Renal cortical epithelial cell (primary cell): ENCODE results near the gene PRAC1. TPM values are rescaled to one million over a fixed set of nuclear protein-coding genes. Genes with fewer than 3 reads are reported as not detected.
"Not testable (repeated sequence)": the region's sequence is repeated elsewhere in the genome, so short reads cannot be mapped to it uniquely, and the experiment has no call there.

Experiments used
- DNase-seq: peaks from one replicate; pipeline ENCODE4 v3.0.0-alpha.2; 2011; ENCODE audit warnings: low read depth
- total RNA-seq: library from RNA; depleted of rRNA; stranded (reverse); fragments of >200 nt; gene quantifications from 2 replicates; pipeline ENCODE4 v1.2.3, GENCODE V29; 2014

Gene PRAC1
- total RNA-seq, 1 donor from 2014 or later, result not detected

GRCh38 chr17:48726916-48727286 is 4.6 kb upstream of the PRAC1 start:
- DNase-seq, result no peak

- DNase-seq, result no peak
Measured at GRCh38 chr17:48726114-48726915, 4.0 kb upstream of the PRAC1 start.

- DNase-seq, result no peak
Measured at GRCh38 chr17:48725288-48726064, 3.2 kb upstream of the PRAC1 start.

- DNase-seq, result no peak
Measured at GRCh38 chr17:48725004-48725287, 2.6 kb upstream of the PRAC1 start.

- peak; percentile 54 for DNase-seq
Measured at GRCh38 chr17:48724251-48725003, 2.1 kb upstream of the PRAC1 start.

- DNase-seq, result no peak
Measured at GRCh38 chr17:48723423-48724250, 1.3 kb upstream of the PRAC1 start.

- DNase-seq, result no peak
Measured at GRCh38 chr17:48722915-48723422, 651 bp upstream of the PRAC1 start, which contains the start of gene PRAC2. Gene PRAC2 (plus strand): TSS chr17:48723185. CDS start chr17:48724411, 1,226 bp downstream.

GRCh38 chr17:48721009-48721402 is 1.3 kb downstream of the PRAC1 start:
- DNase-seq, result no peak

GRCh38 chr17:48720266-48721008 is 1.9 kb downstream of the PRAC1 start:
- no peak for DNase-seq

- no peak for DNase-seq
Measured at GRCh38 chr17:48719642-48720265, 2.6 kb downstream of the PRAC1 start.

- DNase-seq, result no peak
Measured at GRCh38 chr17:48718761-48719641, 3.3 kb downstream of the PRAC1 start.

- no peak for DNase-seq
Measured at GRCh38 chr17:48718227-48718760, 4.0 kb downstream of the PRAC1 start.

GRCh38 chr17:48717367-48718226 is 4.7 kb downstream of the PRAC1 start:
- no peak for DNase-seq

- DNase-seq, result not testable (repeated sequence)
Measured at GRCh38 chr17:48716549-48716948, 5.8 kb downstream of the PRAC1 start.

GRCh38 chr17:48715496-48716399 is 6.6 kb downstream of the PRAC1 start:
- DNase-seq, result no peak

- DNase-seq, result no peak
Measured at GRCh38 chr17:48711128-48711527, 11.2 kb downstream of the PRAC1 start.
